ENCODE results near the gene ZNF839.

ZNF839 gene

GRCh38 chr14:102377696-102378095, 58.1 kb downstream of the ZNF839 start:
- DNase-seq (ENCODE audit: extremely low spot score) = no peak
- ChIA-PET POLR2A (no interaction called here), CTCF (interaction anchor here (1.0 kb wide), 1 partner anchor 9 kb away, joined by 3 read pairs; no protein-coding TSS in a partner anchor)
- TF ChIP-seq, protein P1, sequence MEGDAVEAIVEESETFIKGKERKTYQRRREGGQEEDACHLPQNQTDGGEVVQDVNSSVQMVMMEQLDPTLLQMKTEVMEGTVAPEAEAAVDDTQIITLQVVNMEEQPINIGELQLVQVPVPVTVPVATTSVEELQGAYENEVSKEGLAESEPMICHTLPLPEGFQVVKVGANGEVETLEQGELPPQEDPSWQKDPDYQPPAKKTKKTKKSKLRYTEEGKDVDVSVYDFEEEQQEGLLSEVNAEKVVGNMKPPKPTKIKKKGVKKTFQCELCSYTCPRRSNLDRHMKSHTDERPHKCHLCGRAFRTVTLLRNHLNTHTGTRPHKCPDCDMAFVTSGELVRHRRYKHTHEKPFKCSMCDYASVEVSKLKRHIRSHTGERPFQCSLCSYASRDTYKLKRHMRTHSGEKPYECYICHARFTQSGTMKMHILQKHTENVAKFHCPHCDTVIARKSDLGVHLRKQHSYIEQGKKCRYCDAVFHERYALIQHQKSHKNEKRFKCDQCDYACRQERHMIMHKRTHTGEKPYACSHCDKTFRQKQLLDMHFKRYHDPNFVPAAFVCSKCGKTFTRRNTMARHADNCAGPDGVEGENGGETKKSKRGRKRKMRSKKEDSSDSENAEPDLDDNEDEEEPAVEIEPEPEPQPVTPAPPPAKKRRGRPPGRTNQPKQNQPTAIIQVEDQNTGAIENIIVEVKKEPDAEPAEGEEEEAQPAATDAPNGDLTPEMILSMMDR (IDR thresholded peaks at IDR 0.05; ENCODE audit: control extremely low read depth, extremely low read depth, low read depth, missing control alignments) = no peak

GRCh38 chr14:102378830-102379229, 59.3 kb downstream of the ZNF839 start:
- POLR2A ChIA-PET = no interaction called here
- DNase-seq (ENCODE audit: extremely low spot score) = no peak
- CTCF ChIA-PET = no interaction called here
- TF ChIP-seq, protein P1 (IDR thresholded peaks at IDR 0.05; ENCODE audit: control extremely low read depth, extremely low read depth, low read depth, missing control alignments) = no peak

GRCh38 chr14:102387086-102387485, 67.5 kb downstream of the ZNF839 start:
- TF ChIP-seq, protein P1 (IDR thresholded peaks at IDR 0.05; ENCODE audit: control extremely low read depth, extremely low read depth, low read depth, missing control alignments) = no peak
- no peak for DNase-seq (ENCODE audit: extremely low spot score)
- ChIA-PET CTCF (no interaction called here), POLR2A (no interaction called here)

DNA sequence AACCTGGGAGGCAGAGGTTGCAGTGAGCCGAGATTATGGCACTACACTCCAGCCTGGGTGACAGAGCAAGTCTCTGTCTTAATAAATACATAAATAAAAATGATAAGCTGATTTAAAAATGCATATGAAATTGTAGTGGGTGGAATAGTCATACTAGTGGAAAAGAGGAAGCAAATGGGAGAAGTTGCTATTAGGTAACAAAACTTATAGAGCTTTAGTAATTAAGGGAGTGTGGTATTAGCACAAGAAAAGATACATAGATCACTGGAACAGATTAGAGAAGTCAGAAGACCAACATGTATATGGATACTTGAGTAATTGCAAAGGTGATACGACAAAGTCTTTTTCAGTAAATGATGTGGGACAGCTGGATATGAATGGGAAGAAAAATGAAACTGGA, 69.7 kb downstream of the ZNF839 start:
- POLR2A ChIA-PET = no interaction called here
- CTCF ChIA-PET = no interaction called here
- TF ChIP-seq, protein P1 (IDR thresholded peaks at IDR 0.05; ENCODE audit: control extremely low read depth, extremely low read depth, low read depth, missing control alignments) = no peak
- no peak for DNase-seq (ENCODE audit: extremely low spot score)

GRCh38 chr14:102390064-102390855, 70.7 kb downstream of the ZNF839 start:
- TF ChIP-seq, protein P1 (IDR thresholded peaks at IDR 0.05; ENCODE audit: control extremely low read depth, extremely low read depth, low read depth, missing control alignments) = no peak
- no peak for DNase-seq (ENCODE audit: extremely low spot score)
- ChIA-PET CTCF (interaction anchor here (1.4 kb wide), 1 partner anchor 8 kb away, joined by 6 read pairs; no protein-coding TSS in a partner anchor), POLR2A (no interaction called here)

Data from GM10248 (cell line).